ENCODE measurements around the gene EDEM3.
"Not testable (repeated sequence)": the region's sequence is repeated elsewhere in the genome, so short reads cannot be mapped to it uniquely, and the experiment has no call there.

EDEM3 gene

GRCh38 chr1:184686540-184686939 is 68.1 kb downstream of the EDEM3 start:
- TF ChIP-seq ZFX (IDR thresholded peaks at IDR 0.05) (no peak), CTCF (conservative IDR thresholded peaks at IDR 0.05) (no peak)
- no peak overlapping the region for H3K27ac ChIP-seq

- TF ChIP-seq CTCF (conservative IDR thresholded peaks at IDR 0.05) = no peak
- TF ChIP-seq ZFX (IDR thresholded peaks at IDR 0.05) = no peak
- no peak overlapping the region for H3K27ac ChIP-seq
Measured at GRCh38 chr1:184685116-184685515, 69.5 kb downstream of the EDEM3 start.

GRCh38 chr1:184684285-184685074 is 70.2 kb downstream of the EDEM3 start:
- TF ChIP-seq ZFX (IDR thresholded peaks at IDR 0.05) (no peak), CTCF (conservative IDR thresholded peaks at IDR 0.05) (no peak)
- H3K27ac ChIP-seq = no peak overlapping the region

- no peak for TF ChIP-seq CTCF (conservative IDR thresholded peaks at IDR 0.05)
- no peak for TF ChIP-seq ZFX (IDR thresholded peaks at IDR 0.05)
- H3K27ac ChIP-seq = no peak overlapping the region
Measured at GRCh38 chr1:184682956-184683355, 71.7 kb downstream of the EDEM3 start.

- H3K27ac ChIP-seq = not testable (repeated sequence)
Measured at GRCh38 chr1:184680611-184681225, 73.9 kb downstream of the EDEM3 start.

GRCh38 chr1:184679472-184679871 is 75.2 kb downstream of the EDEM3 start:
- not testable (repeated sequence) for H3K27ac ChIP-seq

- no peak for TF ChIP-seq ZFX (IDR thresholded peaks at IDR 0.05)
- no peak for TF ChIP-seq CTCF (conservative IDR thresholded peaks at IDR 0.05)
- no peak overlapping the region for H3K27ac ChIP-seq
Measured at GRCh38 chr1:184677344-184677743, 77.3 kb downstream of the EDEM3 start.

GRCh38 chr1:184673305-184673704 is 81.4 kb downstream of the EDEM3 start:
- no peak overlapping the region for H3K27ac ChIP-seq
- no peak for TF ChIP-seq CTCF (conservative IDR thresholded peaks at IDR 0.05)
- TF ChIP-seq ZFX (IDR thresholded peaks at IDR 0.05) = no peak

Measured in C4-2B (cell line).